GM18951 (cell line): Measurements from ENCODE around the gene DPH3.

ENCODE experiments used
- POLR2A ChIP-seq: IDR thresholded peaks from 4 replicates; pipeline ENCODE4 v1.6.1; 2011; ENCODE audit warnings: mild to moderate bottlenecking; ENCODE audit not compliant: insufficient read length, insufficient read depth; ENCODE audit errors: extremely low read depth
- in situ Hi-C: fragments of 300-500 bp; cut with MboI; formaldehyde crosslinking; loops from one replicate; pipeline ENCODE4 v1.12.0; 2022; ENCODE audit warnings: low sequenced_read_pairs, mixed read lengths, inconsistent platforms; ENCODE audit not compliant: unreplicated experiment

DPH3 gene

DNA sequence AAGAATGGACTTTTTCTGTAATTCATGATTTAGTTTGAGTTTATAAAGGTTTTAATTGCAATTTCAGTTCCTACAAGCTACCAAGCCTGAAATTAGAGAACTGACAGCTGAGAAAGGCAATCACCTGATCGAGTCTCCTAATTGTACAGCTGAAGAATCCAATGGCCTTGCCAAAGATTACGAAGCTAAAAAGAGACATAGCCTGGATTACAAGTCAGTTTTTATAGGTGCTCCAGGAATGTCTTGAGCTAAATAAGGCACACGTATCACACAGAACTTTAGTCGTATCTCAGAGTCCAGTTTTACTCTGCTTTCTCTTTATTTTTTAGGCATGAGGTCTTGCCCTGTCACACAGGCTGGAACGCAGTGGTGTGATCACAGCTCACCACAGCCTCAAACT is 6.6 kb downstream of the DPH3 start:
- in situ Hi-C loops = no loop called here
- TF ChIP-seq POLR2A = no peak

DNA sequence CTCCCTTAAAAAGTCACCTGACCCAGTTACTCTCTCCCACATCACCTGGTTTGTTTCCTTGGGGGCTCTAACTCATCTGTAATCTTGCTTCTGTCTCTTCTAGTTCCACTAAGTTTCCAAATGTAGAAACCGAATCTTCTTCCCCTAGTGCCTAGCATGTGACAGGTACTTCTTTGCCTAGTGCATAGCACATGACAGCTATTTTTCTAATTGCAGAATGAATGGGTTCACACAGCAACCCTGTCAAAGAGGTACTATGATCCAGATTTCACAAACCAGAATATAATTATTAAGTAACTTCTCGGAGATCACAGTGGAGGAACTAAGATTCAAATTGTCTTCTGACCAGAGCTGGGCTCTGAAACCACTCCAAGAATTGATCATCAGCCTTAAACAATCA is 7.4 kb downstream of the DPH3 start:
- in situ Hi-C loops = no loop called here
- no peak for TF ChIP-seq POLR2A

DNA sequence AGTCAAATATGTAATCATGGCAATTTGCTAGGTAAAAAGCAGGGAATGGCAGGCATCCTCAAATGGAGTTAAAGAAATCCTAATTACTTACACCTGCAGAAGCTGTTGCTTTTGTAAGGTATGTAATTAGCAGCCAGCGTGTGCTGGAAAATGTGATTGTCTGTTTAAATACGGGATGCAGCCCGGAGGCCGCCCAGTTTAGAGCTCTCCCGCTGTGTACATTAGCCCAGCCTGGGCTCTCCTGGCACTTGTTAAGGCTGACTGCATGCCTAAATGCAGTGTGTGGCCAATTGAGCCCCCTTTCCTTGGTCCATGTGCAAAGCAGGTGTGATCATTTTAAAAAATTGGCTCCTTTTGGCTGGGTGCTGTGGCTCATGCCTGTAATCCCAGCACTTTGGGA is 9.0 kb downstream of the DPH3 start:
- in situ Hi-C loops = no loop called here
- TF ChIP-seq POLR2A = no peak

DNA sequence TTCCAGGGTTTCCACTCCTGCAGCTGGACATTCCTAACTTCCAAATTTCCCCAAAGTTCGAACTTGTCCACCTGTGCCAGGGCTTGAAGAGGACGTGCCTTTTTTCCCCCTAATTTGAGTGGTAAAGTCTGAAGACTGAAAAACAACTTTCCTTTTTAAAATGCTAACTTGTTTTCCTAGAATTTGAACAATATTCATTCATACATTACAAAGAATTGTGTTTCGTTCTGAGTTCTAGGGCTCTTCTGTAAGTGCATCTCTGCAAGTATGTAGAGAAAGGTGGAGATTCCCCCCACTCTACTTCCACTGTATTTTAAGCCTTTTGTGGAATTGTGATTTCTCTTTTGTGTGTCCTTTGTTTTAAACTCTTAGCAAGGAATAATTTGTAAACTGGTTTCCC is 9.4 kb downstream of the DPH3 start:
- in situ Hi-C loops = no loop called here
- TF ChIP-seq POLR2A = no peak

DNA sequence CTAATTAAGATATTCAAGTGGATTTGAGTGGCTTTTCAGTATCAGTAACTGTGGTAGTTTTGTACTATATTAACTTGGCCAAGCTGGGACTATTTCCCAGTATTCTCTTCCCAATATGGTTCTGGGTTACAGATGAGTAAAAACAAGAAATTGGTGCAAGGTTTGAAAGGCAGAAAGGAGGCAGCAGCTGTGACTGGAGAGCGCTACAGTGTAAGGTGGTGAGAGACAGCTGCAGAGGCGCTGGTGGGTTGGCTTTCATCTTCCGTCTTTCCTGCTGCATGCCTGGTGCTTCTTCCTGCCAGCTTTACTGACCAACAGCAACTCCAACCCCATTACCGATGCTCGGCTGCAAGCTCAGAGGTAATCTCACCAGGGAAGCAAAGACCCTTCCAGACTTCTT is 9.8 kb downstream of the DPH3 start:
- TF ChIP-seq POLR2A = no peak
- in situ Hi-C loops = no loop called here

DNA sequence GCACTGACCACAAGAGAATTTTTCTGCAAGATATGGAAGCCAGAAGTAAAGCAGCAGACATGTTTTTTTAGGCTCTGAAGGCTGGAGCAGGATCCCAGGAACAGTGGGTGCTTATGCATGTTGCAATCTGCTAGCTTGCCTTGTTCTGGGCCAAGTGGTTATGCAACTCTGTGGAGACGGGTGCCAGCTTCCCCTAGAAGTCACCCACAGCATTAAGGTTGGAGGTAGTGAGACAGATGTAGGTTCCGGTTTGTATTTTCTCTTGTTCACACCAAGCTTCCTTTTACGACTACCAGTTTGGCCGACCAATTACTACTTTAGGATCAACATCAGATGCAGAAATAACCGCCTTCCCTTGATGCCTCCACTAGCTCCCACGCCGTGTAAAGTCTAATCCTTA is 11.1 kb downstream of the DPH3 start:
- in situ Hi-C loops = no loop called here
- no peak for TF ChIP-seq POLR2A

DNA sequence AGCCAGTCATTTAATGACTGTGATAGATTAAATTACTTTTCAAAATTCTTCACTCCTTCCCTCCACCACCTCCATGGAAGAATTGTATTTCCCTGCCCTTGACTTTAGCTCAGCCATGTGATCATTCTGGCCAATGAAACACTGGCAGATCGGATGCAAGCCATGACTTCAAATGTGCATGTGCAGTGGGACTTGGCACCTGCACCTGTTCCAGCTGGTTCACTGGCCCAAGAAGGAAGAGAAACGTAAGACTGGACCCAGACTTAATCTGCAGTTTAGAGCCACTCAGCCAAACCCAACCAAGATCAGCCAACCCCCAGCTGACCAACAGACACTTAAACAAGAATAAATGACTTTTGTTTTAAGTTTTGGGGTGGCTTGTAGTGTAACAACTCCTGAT is 11.8 kb downstream of the DPH3 start:
- no peak for TF ChIP-seq POLR2A
- in situ Hi-C loops = no loop called here

DNA sequence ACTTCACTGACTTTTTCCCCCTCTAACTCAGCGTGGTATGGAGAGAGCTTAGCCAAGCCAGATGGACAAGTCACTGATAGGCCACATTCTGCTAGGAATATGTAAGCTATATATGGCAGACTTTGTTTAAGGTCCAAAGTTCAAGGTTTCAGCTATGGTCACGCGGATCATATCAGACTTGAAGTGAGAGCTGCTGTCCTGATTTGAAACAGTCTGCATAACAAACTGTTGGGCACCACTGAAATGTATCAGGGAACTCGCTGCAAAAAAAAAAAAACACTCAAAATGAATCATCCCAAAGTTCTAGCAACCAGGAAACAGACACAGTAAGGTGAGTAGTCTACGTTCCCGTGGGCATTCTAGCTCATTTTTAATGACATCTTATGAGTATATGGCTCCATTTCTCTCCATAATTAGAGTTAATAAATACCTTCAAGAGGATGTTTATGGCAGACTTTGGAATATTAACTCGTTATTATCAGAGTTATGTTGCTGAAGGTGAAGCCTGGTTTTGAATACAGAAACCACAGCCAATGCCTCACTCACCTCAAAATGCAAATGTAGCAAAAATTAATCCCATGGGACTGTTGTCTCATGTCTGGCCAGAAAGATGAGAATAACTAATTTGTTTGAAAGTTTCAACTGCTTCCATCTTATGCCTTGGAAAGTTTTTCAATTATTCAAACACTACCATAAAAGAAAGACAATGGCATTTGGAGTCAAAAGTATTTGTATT is 12.3 kb downstream of the DPH3 start:
- no peak for TF ChIP-seq POLR2A
- in situ Hi-C loops = no loop called here

DNA sequence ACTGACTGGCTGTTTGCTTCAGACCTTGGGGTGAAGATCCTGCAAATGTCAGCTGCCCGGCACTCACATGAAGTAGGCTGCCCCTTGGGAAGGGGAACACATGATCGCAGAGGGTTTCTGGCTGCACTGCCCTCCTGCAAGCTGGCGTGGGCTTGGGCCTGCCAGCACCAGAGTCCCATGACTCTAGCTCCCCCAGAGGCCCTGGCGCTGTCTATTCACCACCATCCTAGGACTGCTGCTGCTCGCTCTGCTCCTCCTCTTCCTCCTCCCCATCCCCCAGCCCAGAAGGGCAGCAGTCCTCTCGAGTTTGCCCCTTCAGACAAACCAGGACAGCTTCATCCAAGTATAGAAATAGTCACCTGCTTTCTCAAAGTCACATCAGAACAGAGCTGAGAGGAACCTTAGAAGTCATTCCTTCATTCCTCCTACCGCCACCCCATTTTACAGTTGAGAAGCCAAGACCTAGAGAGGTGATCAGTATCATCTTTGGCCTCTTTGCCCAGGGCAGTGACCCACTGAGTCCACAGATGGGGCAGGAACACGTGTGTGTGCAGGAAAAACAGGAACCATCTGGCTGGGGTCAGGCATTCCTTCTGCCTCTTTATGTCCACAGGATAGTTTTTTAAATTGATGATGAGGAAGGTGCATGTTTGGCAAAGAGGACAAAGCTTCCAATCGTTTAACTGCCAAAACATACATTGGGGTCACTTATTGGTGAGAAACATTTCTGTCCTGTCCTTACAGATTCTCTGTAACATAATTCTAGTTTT is 13.2 kb downstream of the DPH3 start:
- in situ Hi-C loops = no loop called here
- TF ChIP-seq POLR2A = no peak

DNA sequence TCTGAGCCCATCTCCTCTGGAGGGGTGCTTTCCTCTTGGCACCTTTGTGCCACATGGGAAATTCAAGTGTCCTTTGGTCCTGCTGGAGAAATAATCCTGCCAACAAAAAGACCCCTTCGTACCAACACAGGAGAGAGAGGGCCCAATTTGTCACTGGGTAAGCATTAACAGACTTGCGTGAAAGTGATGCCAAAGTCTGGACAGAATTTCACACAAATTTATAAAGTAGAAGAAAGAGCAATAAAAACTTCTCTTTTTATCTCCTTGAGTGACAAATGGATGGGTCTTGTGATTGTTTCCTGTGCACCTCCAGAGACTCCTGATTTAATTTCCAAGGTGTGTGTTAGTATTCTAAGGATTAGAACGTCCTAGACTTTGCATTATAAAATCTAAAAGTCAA is 14.9 kb downstream of the DPH3 start:
- in situ Hi-C loops = no loop called here
- no peak for TF ChIP-seq POLR2A

DNA sequence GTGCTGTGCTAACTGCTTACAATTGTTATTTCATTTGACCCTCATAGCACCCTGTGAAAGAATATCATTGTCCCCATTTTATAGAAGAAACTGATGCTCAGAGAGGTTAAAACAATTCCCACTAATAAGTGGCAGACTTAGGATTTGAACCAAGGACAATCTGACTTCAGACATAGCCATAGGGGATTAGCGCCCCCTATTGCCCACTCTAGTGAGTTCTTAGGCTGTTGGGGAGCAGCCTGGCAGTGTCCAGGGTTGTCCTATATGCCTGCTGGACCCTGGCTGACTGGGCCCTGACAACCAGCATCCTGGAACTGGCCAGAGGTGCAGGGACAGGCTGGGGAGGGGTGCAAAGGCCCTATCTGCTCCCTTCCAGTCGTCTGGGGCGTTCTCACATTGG is 15.4 kb downstream of the DPH3 start:
- no peak for TF ChIP-seq POLR2A
- in situ Hi-C loops = no loop called here

DNA sequence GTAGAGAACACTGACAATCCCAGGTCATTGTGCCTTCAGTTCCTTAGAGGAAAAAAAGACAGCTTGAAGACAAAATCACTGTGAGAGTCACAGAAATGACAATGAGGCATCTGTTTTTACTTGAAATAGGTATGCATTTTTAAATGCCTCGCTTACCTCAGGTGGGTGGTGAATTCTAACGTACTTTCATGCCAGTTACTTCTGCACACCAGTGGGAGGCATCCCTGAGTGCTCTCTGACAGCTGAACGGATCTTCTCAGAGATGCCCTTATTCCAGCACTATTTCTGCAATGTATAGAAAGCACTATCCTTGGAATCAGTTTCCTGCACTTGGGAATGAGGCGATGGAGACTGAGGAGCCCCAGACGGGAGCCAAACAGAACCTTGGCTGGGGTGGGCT is 16.2 kb downstream of the DPH3 start:
- in situ Hi-C loops = no loop called here
- TF ChIP-seq POLR2A = no peak

DNA sequence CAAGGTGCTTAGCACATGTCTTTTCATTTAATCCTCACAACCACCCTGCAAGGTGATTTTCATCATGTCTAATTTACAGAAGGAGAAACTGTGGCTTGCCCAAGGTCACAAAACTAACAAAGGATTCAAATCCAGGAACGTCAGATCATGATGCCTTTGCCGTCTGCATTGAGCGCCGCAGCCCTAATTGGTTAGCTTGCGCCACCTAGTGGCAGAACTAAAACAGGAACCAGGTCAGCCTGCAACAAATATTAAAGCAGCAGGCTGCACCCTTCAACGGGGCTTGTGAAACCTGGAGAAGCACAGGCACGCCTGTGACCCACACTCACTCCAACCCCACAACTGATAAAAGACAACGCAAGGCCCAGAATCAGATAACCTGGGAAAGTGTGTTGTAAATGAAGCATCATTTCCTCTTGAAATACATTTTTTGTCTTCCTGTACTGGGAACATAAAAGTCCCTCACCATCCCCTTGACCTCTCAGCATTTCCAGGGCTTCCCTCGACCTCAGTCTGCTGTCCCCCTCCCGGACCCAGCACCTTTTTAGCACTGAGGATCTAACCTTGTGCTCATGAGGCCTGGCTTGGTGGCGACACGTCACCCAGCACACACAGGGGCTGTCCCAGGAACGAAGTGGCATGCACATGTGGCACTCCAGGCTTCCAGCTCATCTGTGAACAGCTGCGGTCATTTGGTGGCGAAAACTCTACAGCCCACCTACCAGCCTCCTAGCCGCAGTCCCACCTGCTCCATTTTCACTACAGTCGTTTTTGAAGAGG is 17.3 kb downstream of the DPH3 start:
- in situ Hi-C loops = no loop called here

More for the DNA sequence above, 17.3 kb downstream of the DPH3 start:
- no peak for TF ChIP-seq POLR2A
